Middle frontal gyrus (tissue), 1 donor: Measurements from ENCODE around the gene ZNF780B.
"Not testable (repeated sequence)": the region's sequence is repeated elsewhere in the genome, so short reads cannot be mapped to it uniquely, and the experiment has no call there.

ENCODE experiments used
- DNase-seq: peaks from one replicate; pipeline ENCODE4 v3.0.0-alpha.2; 2015; ENCODE audit warnings: low spot score; ENCODE audit errors: extremely low spot score

ZNF780B gene

DNA sequence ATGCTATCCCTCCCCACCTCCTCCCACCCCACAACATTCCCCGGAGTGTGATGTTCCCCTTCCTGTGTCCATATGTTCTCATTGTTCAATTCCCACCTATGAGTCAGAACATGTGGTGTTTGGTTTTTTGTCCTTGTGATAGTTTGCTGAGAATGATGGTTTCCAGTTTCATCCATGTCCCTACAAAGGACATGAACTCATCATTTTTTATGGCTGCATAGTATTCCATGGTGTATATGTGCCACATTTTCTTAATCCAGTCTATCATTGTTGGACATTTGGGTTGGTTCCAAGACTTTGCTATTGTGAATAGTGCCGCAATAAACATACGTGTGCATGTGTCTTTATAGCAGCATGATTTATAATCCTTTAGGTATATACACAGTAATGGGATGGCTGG is 18.0 kb downstream of the ZNF780B start:
- not testable (repeated sequence) for DNase-seq

DNA sequence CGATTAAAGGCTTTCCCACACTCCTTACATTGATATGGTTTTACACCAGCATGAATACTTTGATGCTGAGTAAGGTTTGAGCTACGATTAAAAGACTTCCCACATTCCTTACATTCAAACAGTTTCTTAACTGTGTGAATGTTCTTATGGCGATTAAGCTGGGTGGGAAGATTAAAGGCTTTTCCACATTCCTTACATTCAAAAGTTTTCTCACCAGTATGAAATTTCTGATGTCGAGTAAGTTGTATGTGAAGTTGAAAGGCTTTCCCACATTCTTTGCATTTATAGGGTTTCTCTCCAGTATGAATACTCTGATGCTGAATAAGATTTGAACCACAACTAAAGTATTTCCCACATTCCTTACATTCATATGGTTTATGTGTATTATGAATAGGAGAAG is 20.0 kb downstream of the ZNF780B start:
- DNase-seq: no peak

DNA sequence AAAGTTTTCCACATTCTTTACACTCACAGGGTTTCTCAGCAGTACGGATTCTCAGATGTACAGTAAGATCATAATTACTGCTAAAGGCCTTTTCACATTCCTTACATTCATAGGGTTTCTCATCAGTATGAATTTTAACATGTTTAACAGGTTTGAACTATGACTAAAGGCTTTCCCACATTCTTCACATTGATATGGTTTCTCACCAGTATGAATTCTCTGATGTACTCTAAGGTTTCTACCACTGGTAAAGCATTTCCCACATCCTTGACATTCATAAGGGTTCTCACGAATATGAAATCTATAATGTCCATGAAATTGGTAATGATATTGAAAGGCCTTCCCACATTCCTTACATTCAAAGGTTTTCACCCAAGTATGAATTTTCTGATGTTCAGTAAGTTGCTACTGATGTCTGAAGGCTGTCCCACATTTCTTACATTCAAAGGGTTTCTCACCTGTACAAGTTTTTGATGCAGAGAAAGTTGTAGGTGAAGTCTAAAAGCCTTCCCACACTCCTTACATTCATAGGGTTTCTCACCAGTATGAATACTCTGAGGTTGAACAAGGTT is 22.0 kb downstream of the ZNF780B start:
- DNase-seq: no peak

GRCh38 chr19:40026597-40026970 is 29.4 kb downstream of the ZNF780B start:
- no peak for DNase-seq

GRCh38 chr19:40025938-40026596 is 30.0 kb downstream of the ZNF780B start:
- no peak for DNase-seq

GRCh38 chr19:40023969-40024368 is 32.1 kb downstream of the ZNF780B start:
- no peak for DNase-seq

GRCh38 chr19:40013991-40014390 is 42.0 kb downstream of the ZNF780B start:
- DNase-seq: no peak

- no peak for DNase-seq
Observed at GRCh38 chr19:40009674-40010073, 46.4 kb downstream of the ZNF780B start.

GRCh38 chr19:40006273-40006691 is 49.7 kb downstream of the ZNF780B start:
- no peak for DNase-seq

DNA sequence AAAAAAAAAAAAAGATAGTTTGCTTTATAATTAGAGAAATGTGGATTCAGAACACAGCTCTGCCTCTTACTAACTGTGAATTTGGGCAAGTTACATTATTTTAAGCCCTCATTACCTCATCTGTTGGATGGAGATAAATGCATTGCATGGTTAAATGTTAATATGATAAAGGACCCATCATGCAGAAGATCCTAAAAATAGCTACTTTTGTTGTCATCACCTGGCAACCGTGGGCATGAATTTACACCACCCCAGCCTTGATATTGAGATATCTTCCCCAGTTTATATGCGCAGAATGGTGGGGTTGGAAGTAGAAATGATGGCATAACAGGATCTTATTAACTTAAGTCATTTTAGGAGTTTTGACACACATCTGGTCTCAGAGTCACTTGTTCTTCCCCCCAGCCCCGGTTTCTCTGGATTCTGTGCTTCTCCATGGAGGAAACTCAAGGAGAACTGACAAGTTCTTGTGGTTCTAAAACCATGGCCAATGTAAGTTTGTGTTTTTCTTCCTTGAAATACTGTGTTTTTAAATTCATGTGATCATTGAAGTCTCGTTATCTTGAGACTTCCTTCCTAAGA is 50.2 kb downstream of the ZNF780B start:
- no peak for DNase-seq

- no peak for DNase-seq
Observed at GRCh38 chr19:39998501-39998900, 57.5 kb downstream of the ZNF780B start.

- DNase-seq: no peak
Observed at GRCh38 chr19:39997638-39998216, 58.3 kb downstream of the ZNF780B start.

DNA sequence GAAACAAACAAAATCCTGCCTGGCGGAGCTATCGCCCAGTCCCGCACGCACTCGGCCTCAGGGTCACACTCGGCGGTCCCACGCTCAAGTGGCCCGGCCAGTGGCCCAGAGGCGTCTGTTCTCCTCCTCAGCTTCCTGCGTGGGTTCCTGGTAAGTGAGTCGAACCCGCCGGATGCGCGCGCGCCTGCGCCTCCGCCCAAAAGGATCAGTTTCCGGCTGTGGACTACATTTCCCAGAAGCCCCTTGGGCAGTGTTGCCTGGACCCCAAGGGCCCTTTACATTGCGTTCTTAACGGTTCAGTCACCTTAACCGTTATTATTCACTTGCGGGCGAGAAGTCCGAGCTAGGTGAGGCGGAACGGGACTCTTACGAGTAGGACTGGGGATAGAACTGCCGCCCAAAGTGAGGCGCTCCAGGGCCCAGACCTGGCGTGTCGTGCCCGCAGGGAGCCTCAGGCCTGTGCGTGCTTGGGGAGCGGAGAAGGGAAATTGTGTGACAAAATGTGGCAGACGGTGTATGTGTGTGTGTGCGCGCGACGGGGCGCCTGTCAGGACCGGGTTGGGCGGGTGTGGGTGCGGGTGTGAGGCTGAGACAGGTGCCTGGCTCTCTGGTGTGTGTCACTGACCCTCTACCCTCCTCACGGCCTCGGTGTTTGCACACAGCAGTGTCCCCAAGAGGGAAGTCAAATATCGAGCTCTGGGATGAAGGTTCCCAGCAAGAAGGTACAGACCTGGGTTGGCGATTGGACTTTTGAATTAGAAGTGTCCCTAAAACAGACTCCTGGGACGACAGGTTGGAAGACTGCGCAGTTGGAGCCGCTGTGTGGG is 59.0 kb downstream of the ZNF780B start, which contains the start of gene ZNF546:
ZNF546 (plus strand) TSS at position 250 of the 827 bp plus-strand sequence. CDS start 1,267 bp downstream, outside the sequence.
- peak; percentile 81 for DNase-seq

GRCh38 chr19:39996218-39996810 is 59.7 kb downstream of the ZNF780B start:
- DNase-seq: peak; percentile 3

- no peak for DNase-seq
Observed at GRCh38 chr19:39995794-39996193, 60.2 kb downstream of the ZNF780B start.

GRCh38 chr19:39994361-39994760 is 61.7 kb downstream of the ZNF780B start:
- DNase-seq: no peak

GRCh38 chr19:39993605-39994004 is 62.4 kb downstream of the ZNF780B start:
- no peak for DNase-seq

GRCh38 chr19:39987596-39987995 is 68.4 kb downstream of the ZNF780B start:
- no peak for DNase-seq

DNA sequence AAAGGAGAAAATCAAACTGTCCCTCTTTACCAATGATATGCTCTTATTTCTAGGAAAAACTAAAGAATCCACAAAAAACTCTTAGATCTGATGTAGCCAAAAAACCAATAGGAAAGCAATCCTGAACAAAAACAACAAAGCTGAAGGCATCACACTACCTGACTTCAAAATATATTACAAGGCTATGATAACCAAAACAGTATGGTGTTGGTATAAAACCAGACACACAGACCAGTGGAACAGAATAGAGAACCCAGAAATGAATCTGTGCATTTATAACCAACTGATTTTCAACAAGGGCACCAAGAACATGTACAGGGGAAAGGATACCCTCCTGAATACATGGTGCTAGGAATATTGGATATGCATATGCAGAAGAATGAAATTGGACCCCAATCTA is 68.9 kb downstream of the ZNF780B start:
- DNase-seq: no peak

- DNase-seq: no peak
Observed at GRCh38 chr19:39986643-39987042, 69.4 kb downstream of the ZNF780B start.

GRCh38 chr19:39983695-39984300 is 72.2 kb downstream of the ZNF780B start:
- no peak for DNase-seq
